ENCODE data around the gene EMSY. TPM values are rescaled to one million over a fixed set of nuclear protein-coding genes. Genes with fewer than 3 reads are reported as not detected.
A peak's percentile ranks its signal among the peaks of the same experiment; 100 is the strongest.

Gene EMSY
- total RNA-seq, 3 donors from 2014 or later = 22.9 to 71.3 (median 43.9) TPM

GRCh38 chr11:76551400-76551799 is 106.6 kb downstream of the EMSY start:
- no peak overlapping the region for H3K27ac ChIP-seq
- intact Hi-C loops (cut with DNase I; ENCODE audit: low total_unique reads) = no loop called here

GRCh38 chr11:76552987-76553386 is 108.2 kb downstream of the EMSY start:
- H3K4me3 ChIP-seq = no peak overlapping the region
- no peaks in the 10 kb centered on the region for H3K4me1 ChIP-seq
- no peak for DNase-seq (ENCODE audit: low spot score in 2 of 2)
- intact Hi-C loops (cut with DNase I; ENCODE audit: low total_unique reads) = no loop called here
- no peaks in the 10 kb centered on the region for H3K9me3 ChIP-seq
- no peaks in the 10 kb centered on the region for H3K27me3 ChIP-seq
- H3K27ac ChIP-seq = no peak overlapping the region
- no peaks in the 10 kb centered on the region for H3K36me3 ChIP-seq
- TF ChIP-seq POLR2AphosphoS5 (IDR thresholded peaks at IDR 0.05) (no peak), POLR2A (IDR thresholded peaks at IDR 0.05) (no peak), CTCF (IDR thresholded peaks at IDR 0.05) (no peak)

More at GRCh38 chr11:76551400-76551799, 106.6 kb downstream of the EMSY start:
- H3K4me1 ChIP-seq = no peaks in the 10 kb centered on the region
- H3K4me3 ChIP-seq = no peak overlapping the region
- H3K9me3 ChIP-seq = no peaks in the 10 kb centered on the region
- H3K36me3 ChIP-seq = no peaks in the 10 kb centered on the region
- TF ChIP-seq POLR2A (IDR thresholded peaks at IDR 0.05) (no peak), CTCF (IDR thresholded peaks at IDR 0.05) (peak in 1 of 3 donors; percentile 28), POLR2AphosphoS5 (IDR thresholded peaks at IDR 0.05) (no peak)
- no peaks in the 10 kb centered on the region for H3K27me3 ChIP-seq
- no peak for DNase-seq (ENCODE audit: low spot score in 2 of 2)

- intact Hi-C loops (cut with DNase I; ENCODE audit: low total_unique reads) = no loop called here
- Histone ChIP-seq H3K36me3 (no peaks in the 10 kb centered on the region), H3K27me3 (no peaks in the 10 kb centered on the region), H3K4me3 (no peak overlapping the region), H3K9me3 (no peaks in the 10 kb centered on the region), H3K27ac (no peak overlapping the region), H3K4me1 (no peaks in the 10 kb centered on the region)
- DNase-seq (ENCODE audit: low spot score in 2 of 2) = no peak
- TF ChIP-seq POLR2A (IDR thresholded peaks at IDR 0.05) (no peak), POLR2AphosphoS5 (IDR thresholded peaks at IDR 0.05) (no peak), CTCF (IDR thresholded peaks at IDR 0.05) (no peak)
Observed at GRCh38 chr11:76553554-76554476, 109.0 kb downstream of the EMSY start.

GRCh38 chr11:76554767-76555166 is 109.9 kb downstream of the EMSY start:
- Histone ChIP-seq H3K4me3 (no peak overlapping the region), H3K27ac (no peak overlapping the region), H3K27me3 (no peaks in the 10 kb centered on the region), H3K9me3 (no peaks in the 10 kb centered on the region), H3K4me1 (no peaks in the 10 kb centered on the region), H3K36me3 (no peaks in the 10 kb centered on the region)
- intact Hi-C loops (cut with DNase I; ENCODE audit: low total_unique reads) = no loop called here
- DNase-seq (ENCODE audit: low spot score in 2 of 2) = no peak
- TF ChIP-seq CTCF (IDR thresholded peaks at IDR 0.05) (no peak), POLR2A (IDR thresholded peaks at IDR 0.05) (no peak), POLR2AphosphoS5 (IDR thresholded peaks at IDR 0.05) (no peak)

- TF ChIP-seq POLR2AphosphoS5 (IDR thresholded peaks at IDR 0.05) = no peak
- Histone ChIP-seq H3K4me1 (no peaks in the 10 kb centered on the region), H3K27ac (no peak overlapping the region), H3K4me3 (no peak overlapping the region), H3K27me3 (no peaks in the 10 kb centered on the region), H3K36me3 (no peaks in the 10 kb centered on the region), H3K9me3 (no peaks in the 10 kb centered on the region)
- intact Hi-C loops (cut with DNase I; ENCODE audit: low total_unique reads) = no loop called here
- no peak for DNase-seq (ENCODE audit: low spot score in 2 of 2)
Observed at GRCh38 chr11:76557466-76557865, 112.6 kb downstream of the EMSY start.
